K562 (cell line): ENCODE measurements around the gene RABL6. TPM values are rescaled to one million over a fixed set of nuclear protein-coding genes. Genes with fewer than 3 reads are reported as not detected.

Experiments
- AFF4 ChIP-seq: sonication (generic); formaldehyde crosslinking; IDR thresholded peaks from 2 replicates; pipeline ENCODE4 v1.8.0; 2023; ENCODE audit warnings: mild to moderate bottlenecking, missing genetic modification reagents
- BDP1 ChIP-seq: IDR thresholded peaks from 3 replicates; pipeline ENCODE4 v1.6.1; 2011; ENCODE audit not compliant: insufficient read length, insufficient read depth
- ETV1 ChIP-seq: fragments of 450-650 bp; conservative IDR thresholded peaks from 2 replicates; pipeline ENCODE4 v1.6.1; 2016; ENCODE audit warnings: missing genetic modification characterization, control low read depth, low read depth, missing compliant biosample characterization
- FIP1L1 ChIP-seq: fragments of 200-400 bp; formaldehyde crosslinking; IDR thresholded peaks from 2 replicates; pipeline ENCODE4 v1.6.1; 2018; ENCODE audit warnings: mild to moderate bottlenecking, low read depth, low read length; ENCODE audit not compliant: poor library complexity, severe bottlenecking
- HDAC1 ChIP-seq, 2 experiments: fragments of 450-650 bp; IDR thresholded peaks; 2 replicates each; pipeline ENCODE4 v1.6.1; 2016 to 2017; ENCODE audit warnings: inconsistent platforms in 1 of 2, mild to moderate bottlenecking in 1 of 2, moderate library complexity in 1 of 2
- HDAC3 ChIP-seq: fragments of 450-650 bp; IDR thresholded peaks from 2 replicates; pipeline ENCODE4 v1.6.1; 2018; ENCODE audit warnings: borderline replicate concordance, mild to moderate bottlenecking, moderate library complexity; ENCODE audit not compliant: partially characterized antibody
- ILK ChIP-seq: fragments of 450-650 bp; IDR thresholded peaks from 2 replicates; pipeline ENCODE4 v1.6.1; 2016; ENCODE audit warnings: missing genetic modification characterization, low read depth, mild to moderate bottlenecking, missing compliant biosample characterization, moderate library complexity, borderline replicate concordance
- KLF16 ChIP-seq: IDR thresholded peaks from 2 replicates; pipeline ENCODE4 v1.6.1; 2016; ENCODE audit warnings: antibody characterized with exemption
- MECOM ChIP-seq: fragments of 250-450 bp; sonication (Bioruptor Pico); IDR thresholded peaks from 2 replicates; pipeline ENCODE4 v1.8.0; 2022; ENCODE audit warnings: inconsistent platforms
- MNT ChIP-seq, 2 experiments: fragments of 450-650 bp; conservative IDR thresholded peaks; 2 replicates each; pipeline ENCODE4 v1.6.1; 2017; ENCODE audit warnings: mild to moderate bottlenecking in 2 of 2, moderate library complexity in 2 of 2
- POLR2G ChIP-seq: fragments of 200-400 bp; formaldehyde crosslinking; IDR thresholded peaks from 2 replicates; pipeline ENCODE4 v1.6.1; 2017; ENCODE audit warnings: low read depth, mild to moderate bottlenecking, antibody characterized with exemption, low read length, moderate library complexity
- SFPQ ChIP-seq: fragments of 200-400 bp; formaldehyde crosslinking; IDR thresholded peaks from 2 replicates; pipeline ENCODE4 v1.6.1; 2017; ENCODE audit warnings: mild to moderate bottlenecking, low read depth, low read length, moderate library complexity
- TCF3 ChIP-seq: sonication (generic); formaldehyde crosslinking; IDR thresholded peaks from 2 replicates; pipeline ENCODE4 v1.4.0; 2020; ENCODE audit warnings: mild to moderate bottlenecking, missing genetic modification reagents
- ZBTB26 ChIP-seq: fragments of 450-650 bp; formaldehyde crosslinking; IDR thresholded peaks from 2 replicates; pipeline ENCODE4 v1.4.0; 2022; ENCODE audit warnings: missing genetic modification characterization
- ZFP36 ChIP-seq: fragments of 150-350 bp; IDR thresholded peaks from 2 replicates; pipeline ENCODE4 v1.6.1; 2018; ENCODE audit warnings: low read length, low read depth; ENCODE audit not compliant: partially characterized antibody
- ZNF311 ChIP-seq: fragments of 250-450 bp; sonication (Bioruptor Pico); IDR thresholded peaks from 2 replicates; pipeline ENCODE4 v1.4.0; 2020; ENCODE audit warnings: mild to moderate bottlenecking, moderate library complexity
- ZNF76 ChIP-seq: fragments of 250-450 bp; sonication (Bioruptor Pico); IDR thresholded peaks from 2 replicates; pipeline ENCODE4 v1.4.0; 2020; ENCODE audit warnings: mild to moderate bottlenecking, moderate library complexity, borderline replicate concordance
- ZSCAN29 ChIP-seq: fragments of 450-650 bp; IDR thresholded peaks from 2 replicates; pipeline ENCODE4 v1.6.1; 2017
- polyA plus RNA-seq, 8 experiments: library from polyadenylated mRNA; depleted of rRNA in 4 of 8; stranded (reverse) in 5 of 8; unstranded in 3 of 8; fragments of >200 nt; fragmentation: Nextera tagmentation in 2 of 8; fragmentation: Illumina TruSeq in 1 of 8; extraction: Ambion mirVana in 2 of 8; extraction: Trizol in 1 of 8; gene quantifications; 2 replicates each; pipeline versions ENCODE4 v1.2.1 to v1.2.3, GENCODE V29; 2011 to 2014; ENCODE audit warnings: inconsistent platforms in 1 of 8, missing spikeins in 1 of 8
- total RNA-seq, 7 experiments: library from RNA; depleted of rRNA in 6 of 7; stranded (reverse); fragments of >200 nt in 6 of 7; fragmentation: Illumina TruSeq in 2 of 7; extraction: Trizol in 2 of 7; gene quantifications; 2 replicates each; pipeline versions ENCODE4 v1.2.1 to v1.2.3, GENCODE V29; 2011 to 2021; ENCODE audit warnings: low replicate concordance in 1 of 7

Gene RABL6
- total and polyA plus RNA-seq, 9 of the 15 experiments (the other 6 are each of a cell fraction or from before 2014, with no cell fraction given), result 5.6 to 181 (median 84.5) TPM

- no peak for TF ChIP-seq ZBTB26 (CRISPR knock-in tag)
- TF ChIP-seq FIP1L1, result peak; percentile 10
- no peak for TF ChIP-seq ZSCAN29
- TF ChIP-seq ILK (tag), result no peak
- no peak for TF ChIP-seq HDAC1 (IDR thresholded peaks at IDR 0.05)
- no peak for TF ChIP-seq ZFP36
- TF ChIP-seq ZNF76 (CRISPR knock-in tag), result no peak
- TF ChIP-seq AFF4 (CRISPR knock-in tag), result no peak
- no peak for TF ChIP-seq MNT (conservative IDR thresholded peaks at IDR 0.05)
- TF ChIP-seq KLF16, result no peak
- no peak for TF ChIP-seq HDAC3
- no peak for TF ChIP-seq TCF3 (CRISPR knock-in tag)
- no peak for TF ChIP-seq ETV1 (tag)
- no peak for TF ChIP-seq SFPQ
- no peak for TF ChIP-seq ZNF311 (CRISPR knock-in tag)
- TF ChIP-seq POLR2G, result peak; percentile 74
- TF ChIP-seq MECOM, result no peak
- no peak for TF ChIP-seq BDP1
Measured at GRCh38 chr9:136838314-136839228, 30.8 kb downstream of the RABL6 start (continued).
